PC-3 (cell line): ENCODE results near the gene TRIM39.

ENCODE experiments used
- EZH2 ChIP-seq: fragments of 300-600 bp; sonication (generic); IDR thresholded peaks from one replicate; pipeline ENCODE4 v1.6.1; 2017; ENCODE audit warnings: antibody characterized with exemption, mild to moderate bottlenecking, low read length; ENCODE audit not compliant: unreplicated experiment
- EZH2phosphoT487 ChIP-seq: fragments of 300-600 bp; sonication (generic); IDR thresholded peaks from 2 replicates; pipeline ENCODE4 v1.6.1; 2018; ENCODE audit warnings: mild to moderate bottlenecking, antibody characterized with exemption, low read length, borderline replicate concordance
- TF ChIP-seq, protein P1 (sequence below): fragments of 300-600 bp; sonication (generic); conservative IDR thresholded peaks from 2 replicates; pipeline ENCODE4 v1.5.1; 2017; ENCODE audit warnings: antibody characterized with exemption, low read depth, mild to moderate bottlenecking, low read length

DNA sequence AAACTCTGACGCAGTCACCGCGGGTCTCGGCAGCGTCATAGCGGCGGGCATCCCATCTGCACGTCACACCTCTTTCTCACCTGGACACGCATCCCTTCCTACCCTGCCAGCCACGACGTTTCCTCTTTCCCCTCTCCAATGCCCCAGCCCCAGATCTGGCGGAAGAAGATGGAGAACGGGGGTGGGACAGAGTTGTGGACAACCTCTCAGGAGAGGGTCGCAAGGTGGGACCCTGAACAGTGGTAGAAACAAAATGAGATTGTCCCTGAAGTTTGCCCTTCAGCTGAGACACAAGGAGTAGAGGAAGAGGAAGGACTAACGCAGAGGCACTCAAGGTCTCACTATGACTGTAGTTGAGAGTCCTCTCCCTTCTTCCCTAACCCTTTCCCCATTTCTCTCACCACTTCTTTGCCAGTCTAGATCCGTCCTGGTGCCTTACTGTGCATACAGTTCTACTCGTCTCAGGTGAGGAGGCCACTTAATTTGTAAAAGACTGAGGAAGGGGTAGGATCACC is 562 bp downstream of the TRIM39 start:
- TF ChIP-seq, protein P1, sequence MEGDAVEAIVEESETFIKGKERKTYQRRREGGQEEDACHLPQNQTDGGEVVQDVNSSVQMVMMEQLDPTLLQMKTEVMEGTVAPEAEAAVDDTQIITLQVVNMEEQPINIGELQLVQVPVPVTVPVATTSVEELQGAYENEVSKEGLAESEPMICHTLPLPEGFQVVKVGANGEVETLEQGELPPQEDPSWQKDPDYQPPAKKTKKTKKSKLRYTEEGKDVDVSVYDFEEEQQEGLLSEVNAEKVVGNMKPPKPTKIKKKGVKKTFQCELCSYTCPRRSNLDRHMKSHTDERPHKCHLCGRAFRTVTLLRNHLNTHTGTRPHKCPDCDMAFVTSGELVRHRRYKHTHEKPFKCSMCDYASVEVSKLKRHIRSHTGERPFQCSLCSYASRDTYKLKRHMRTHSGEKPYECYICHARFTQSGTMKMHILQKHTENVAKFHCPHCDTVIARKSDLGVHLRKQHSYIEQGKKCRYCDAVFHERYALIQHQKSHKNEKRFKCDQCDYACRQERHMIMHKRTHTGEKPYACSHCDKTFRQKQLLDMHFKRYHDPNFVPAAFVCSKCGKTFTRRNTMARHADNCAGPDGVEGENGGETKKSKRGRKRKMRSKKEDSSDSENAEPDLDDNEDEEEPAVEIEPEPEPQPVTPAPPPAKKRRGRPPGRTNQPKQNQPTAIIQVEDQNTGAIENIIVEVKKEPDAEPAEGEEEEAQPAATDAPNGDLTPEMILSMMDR, result no peak
- TF ChIP-seq EZH2, result no peak
- TF ChIP-seq EZH2phosphoT487, result no peak
